H1 (cell line): ENCODE measurements around the gene KLF13. TPM values are rescaled to one million over a fixed set of nuclear protein-coding genes. Genes with fewer than 3 reads are reported as not detected.
A peak's percentile ranks its signal among the peaks of the same experiment; 100 is the strongest.

Experiments
- CTCF ChIA-PET: fragments of 300-600 bp; sonication (Branson Sonifier 250); formaldehyde crosslinking; loops from one replicate; lab custom pipeline; 2021; ENCODE audit not compliant: partially characterized antibody; lab: Charles Lee
- POLR2A ChIA-PET: fragments of 300-600 bp; sonication (Branson Sonifier 250); formaldehyde crosslinking; loops from one replicate; lab custom pipeline; 2021; ENCODE audit warnings: inconsistent platforms; ENCODE audit not compliant: partially characterized antibody; lab: Charles Lee
- DNase-seq, 2 experiments: peaks; one replicate each; pipeline versions ENCODE4 v3.0.0 to v3.0.0-alpha.2; 2010 to 2022; ENCODE audit warnings: low spot score in 2 of 2, low read depth in 1 of 2, mixed read lengths in 1 of 2
- FAIRE-seq: peaks from 2 replicates; lab custom pipeline; 2011; peaks lifted over from hg19 to GRCh38; lab: Jason Lieb, UNC
- H2AFZ ChIP-seq: 2 replicates; pipeline ENCODE4 v1.8.1; 2012; ENCODE audit warnings: low read length, inconsistent platforms
- H2AK5ac ChIP-seq: 2 replicates; pipeline ENCODE4 v1.6.1; 2013; ENCODE audit warnings: low read depth, low read length
- H2BK120ac ChIP-seq: replicated peaks from 2 replicates; pipeline ENCODE3; 2013; ENCODE audit warnings: low read depth, low read length, inconsistent platforms
- H2BK12ac ChIP-seq: 2 replicates; pipeline ENCODE4 v1.6.1; 2013; ENCODE audit warnings: low read depth, low read length
- H2BK15ac ChIP-seq: 2 replicates; pipeline ENCODE4 v1.6.1; 2013; ENCODE audit warnings: low read length
- H2BK20ac ChIP-seq: 2 replicates; pipeline ENCODE4 v1.6.1; 2013; ENCODE audit warnings: low read length
- H2BK5ac ChIP-seq: 2 replicates; pipeline ENCODE4 v1.6.1; 2013; ENCODE audit warnings: low read depth, low read length
- H3K14ac ChIP-seq: 2 replicates; pipeline ENCODE4 v1.6.1; 2013; ENCODE audit warnings: inconsistent platforms; ENCODE audit not compliant: insufficient read length
- H3K18ac ChIP-seq: 2 replicates; pipeline ENCODE4 v1.6.1; 2013; ENCODE audit warnings: low read length; ENCODE audit errors: extremely low read depth
- H3K23ac ChIP-seq: 2 replicates; pipeline ENCODE4 v1.6.1; 2013; ENCODE audit warnings: inconsistent platforms; ENCODE audit not compliant: insufficient read length
- H3K23me2 ChIP-seq: 2 replicates; pipeline ENCODE4 v1.6.1; 2013; ENCODE audit warnings: low read depth, low read length
- H3K27ac ChIP-seq: 2 replicates; pipeline ENCODE4 v1.6.1; 2011; ENCODE audit warnings: low read depth, low read length, inconsistent platforms
- H3K27me3 ChIP-seq, 4 experiments: replicated peaks in 1 of 4; 1 replicate in 1 of 4; 2 replicates in 3 of 4; pipeline versions ENCODE4 v1.6.1 to v1.8.1; 2011 to 2013; ENCODE audit warnings: low read length in 3 of 4, mild to moderate bottlenecking in 3 of 4, inconsistent platforms in 2 of 4, mixed read lengths in 2 of 4, moderate library complexity in 1 of 4; ENCODE audit not compliant: control insufficient read depth in 3 of 4, insufficient read depth in 3 of 4; ENCODE audit errors: extremely low read depth in 1 of 4
- H3K36me3 ChIP-seq, 4 experiments: 2 replicates each; pipeline versions ENCODE4 v1.6.1 to v1.8.1; 2011 to 2013; ENCODE audit warnings: mild to moderate bottlenecking in 4 of 4, low read length in 3 of 4, moderate library complexity in 2 of 4, control low read depth in 1 of 4, inconsistent platforms in 1 of 4; ENCODE audit not compliant: insufficient read depth in 4 of 4, control insufficient read depth in 2 of 4
- H3K4ac ChIP-seq: replicated peaks from 2 replicates; pipeline ENCODE3; 2013; ENCODE audit warnings: low read length, low read depth, mixed read lengths, inconsistent platforms; ENCODE audit not compliant: insufficient read length
- H3K4me1 ChIP-seq, 4 experiments: replicated peaks in 1 of 4; 1 replicate in 1 of 4; 2 replicates in 3 of 4; pipeline versions ENCODE4 v1.6.1 to v1.8.1; 2011 to 2013; ENCODE audit warnings: low read length in 3 of 4, inconsistent platforms in 2 of 4, mixed read lengths in 1 of 4; ENCODE audit not compliant: insufficient read depth in 4 of 4, control insufficient read depth in 3 of 4
- H3K4me2 ChIP-seq, 2 experiments: 2 replicates each; pipeline versions ENCODE4 v1.6.1 to v1.8.1; 2011 to 2013; ENCODE audit warnings: low read depth in 2 of 2, low read length in 2 of 2, control low read depth in 1 of 2, inconsistent platforms in 1 of 2, mild to moderate bottlenecking in 1 of 2; ENCODE audit not compliant: insufficient read depth in 1 of 2
- H3K4me3 ChIP-seq, 4 experiments: fragments of 200-600, 300-600 bp in 1 of 4; sonication (generic), shearing (Covaris generic), sonication (Bioruptor Twin) in 1 of 4; 2 replicates each; pipeline versions ENCODE4 v1.5.1 to v1.8.1; 2011 to 2016; ENCODE audit warnings: low read length in 4 of 4, low read depth in 3 of 4, control low read depth in 2 of 4, inconsistent platforms in 2 of 4, mild to moderate bottlenecking in 2 of 4, mixed read lengths in 1 of 4, moderate library complexity in 1 of 4; ENCODE audit not compliant: insufficient read depth in 2 of 4; ENCODE audit errors: extremely low read depth in 1 of 4
- H3K56ac ChIP-seq: replicated peaks from 2 replicates; pipeline ENCODE3; 2013; ENCODE audit warnings: low read depth, mild to moderate bottlenecking, mixed read lengths, low read length, inconsistent platforms; ENCODE audit not compliant: insufficient read length
- H3K79me1 ChIP-seq: 2 replicates; pipeline ENCODE4 v1.6.1; 2013; ENCODE audit warnings: low read depth, low read length, control low read depth
- H3K79me2 ChIP-seq, 2 experiments: 2 replicates each; pipeline versions ENCODE4 v1.6.1 to v1.8.1; 2012 to 2013; ENCODE audit warnings: low read length in 2 of 2, mild to moderate bottlenecking in 2 of 2, inconsistent platforms in 1 of 2; ENCODE audit not compliant: insufficient read depth in 2 of 2, control insufficient read depth in 1 of 2
- H3K9ac ChIP-seq, 4 experiments: replicated peaks in 1 of 4; 1 replicate in 1 of 4; 2 replicates in 3 of 4; pipeline versions ENCODE4 v1.6.1 to v1.8.1; 2011 to 2013; ENCODE audit warnings: low read depth in 3 of 4, low read length in 3 of 4, control low read depth in 2 of 4, mild to moderate bottlenecking in 2 of 4, moderate library complexity in 2 of 4, inconsistent platforms in 1 of 4; ENCODE audit errors: extremely low read depth in 1 of 4
- H3K9me3 ChIP-seq, 2 experiments: 2 replicates each; pipeline versions ENCODE4 v1.6.1 to v1.8.1; 2012 to 2013; ENCODE audit warnings: mild to moderate bottlenecking in 2 of 2, moderate library complexity in 2 of 2, control low read depth in 1 of 2, inconsistent platforms in 1 of 2, low read depth in 1 of 2, low read length in 1 of 2, mixed read lengths in 1 of 2; ENCODE audit not compliant: insufficient read depth in 2 of 2
- H4K20me1 ChIP-seq, 2 experiments: replicated peaks in 1 of 2; 2 replicates each; pipeline versions ENCODE3 to v1.8.1; 2011 to 2013; ENCODE audit warnings: inconsistent platforms in 2 of 2, low read length in 2 of 2, mild to moderate bottlenecking in 1 of 2; ENCODE audit not compliant: insufficient read depth in 2 of 2, control insufficient read depth in 1 of 2
- H4K5ac ChIP-seq: 2 replicates; pipeline ENCODE4 v1.6.1; 2013; ENCODE audit warnings: low read length, low read depth, mixed read lengths, inconsistent platforms; ENCODE audit not compliant: insufficient read length
- H4K8ac ChIP-seq: 2 replicates; pipeline ENCODE4 v1.8.0; 2013; ENCODE audit warnings: mild to moderate bottlenecking, moderate library complexity, low read length, inconsistent platforms; ENCODE audit not compliant: insufficient read depth; ENCODE audit errors: extremely low read depth
- H4K91ac ChIP-seq: replicated peaks from 2 replicates; pipeline ENCODE3; 2013; ENCODE audit warnings: low read length, mixed read lengths, inconsistent platforms; ENCODE audit not compliant: insufficient read length
- CBX5 ChIP-seq: fragments of 300-800, 300-1000 bp; sonication (generic); IDR thresholded peaks from 2 replicates; pipeline ENCODE4 v1.7.1; 2016; ENCODE audit warnings: antibody characterized with exemption, low read length, low read depth
- CTCF ChIP-seq, 3 experiments: IDR thresholded peaks; 1 replicate in 2 of 3; 2 replicates in 1 of 3; pipeline versions ENCODE4 v1.5.1 to v1.6.1; 2011; ENCODE audit warnings: low read length in 3 of 3, mild to moderate bottlenecking in 3 of 3, inconsistent platforms in 2 of 3, low read depth in 1 of 3, moderate library complexity in 1 of 3; ENCODE audit not compliant: insufficient read depth in 1 of 3; ENCODE audit errors: control extremely low read depth in 1 of 3
- GABPA ChIP-seq: IDR thresholded peaks from 2 replicates; pipeline ENCODE4 v1.6.1; 2011; ENCODE audit warnings: mild to moderate bottlenecking, low read length, moderate library complexity, borderline replicate concordance; ENCODE audit not compliant: insufficient read depth
- PHF8 ChIP-seq: fragments of 200-600 bp; sonication (generic); conservative IDR thresholded peaks from 2 replicates; pipeline ENCODE4 v1.7.1; 2012; ENCODE audit warnings: low read depth, mild to moderate bottlenecking, inconsistent platforms, low read length, moderate library complexity
- SIX5 ChIP-seq: IDR thresholded peaks from 2 replicates; pipeline ENCODE4 v1.6.1; 2011; ENCODE audit warnings: mild to moderate bottlenecking, low read depth, low read length
- TAF7 ChIP-seq: optimal IDR thresholded peaks from 2 replicates; pipeline ENCODE3; 2011; ENCODE audit warnings: low read depth, mild to moderate bottlenecking, inconsistent platforms, low read length, moderate library complexity, borderline replicate concordance
- WGBS, 2 experiments: shearing (Covaris generic) in 1 of 2; methylation state at CpG; one replicate each; pipeline versions ENCODE4 v1.1.6 to v1.1.7; 2013 to 2015; ENCODE audit warnings: low lambda C conversion rate in 2 of 2, mixed read lengths in 2 of 2, inconsistent platforms in 1 of 2, low coverage in 1 of 2, missing lambda C conversion rate in 1 of 2; ENCODE audit not compliant: insufficient replicate concordance in 2 of 2, insufficient coverage in 1 of 2, insufficient read length in 1 of 2; ENCODE audit errors: extremely low coverage in 1 of 2, missing lambda C conversion rate in 1 of 2; 5-methylcytosine and 5-hydroxymethylcytosine counted together
- polyA plus RNA-seq, 7 experiments: library from polyadenylated mRNA; depleted of rRNA in 3 of 7; stranded (reverse) in 5 of 7; unstranded in 2 of 7; fragments of >200 nt in 5 of 7; fragments of 200-250 nt in 2 of 7; gene quantifications; 1 replicate in 5 of 7; 2 replicates in 1 of 7; 4 replicates in 1 of 7; pipeline versions ENCODE4 v1.2.1 to v1.2.3, GENCODE V29; 2011 to 2013; ENCODE audit warnings: missing spikeins in 2 of 7, mixed read lengths in 2 of 7
- total RNA-seq: library from RNA; stranded (reverse); fragmentation: NEBNext Ultra II Directional; extraction: Animal tissue kit (Norgen Biotek cat#: 25700); gene quantifications from 2 replicates; pipeline ENCODE4 v1.2.1, GENCODE V29; 2021
- TF ChIP-seq, protein P1 (sequence below): IDR thresholded peaks from 2 replicates; pipeline ENCODE4 v1.6.1; 2012; ENCODE audit warnings: inconsistent platforms

The KLF13 gene
- total and polyA plus RNA-seq, 2 of the 8 experiments (the other 6 are each of a cell fraction or from before 2014, with no cell fraction given), result 18.3 to 33.4 TPM

DNA sequence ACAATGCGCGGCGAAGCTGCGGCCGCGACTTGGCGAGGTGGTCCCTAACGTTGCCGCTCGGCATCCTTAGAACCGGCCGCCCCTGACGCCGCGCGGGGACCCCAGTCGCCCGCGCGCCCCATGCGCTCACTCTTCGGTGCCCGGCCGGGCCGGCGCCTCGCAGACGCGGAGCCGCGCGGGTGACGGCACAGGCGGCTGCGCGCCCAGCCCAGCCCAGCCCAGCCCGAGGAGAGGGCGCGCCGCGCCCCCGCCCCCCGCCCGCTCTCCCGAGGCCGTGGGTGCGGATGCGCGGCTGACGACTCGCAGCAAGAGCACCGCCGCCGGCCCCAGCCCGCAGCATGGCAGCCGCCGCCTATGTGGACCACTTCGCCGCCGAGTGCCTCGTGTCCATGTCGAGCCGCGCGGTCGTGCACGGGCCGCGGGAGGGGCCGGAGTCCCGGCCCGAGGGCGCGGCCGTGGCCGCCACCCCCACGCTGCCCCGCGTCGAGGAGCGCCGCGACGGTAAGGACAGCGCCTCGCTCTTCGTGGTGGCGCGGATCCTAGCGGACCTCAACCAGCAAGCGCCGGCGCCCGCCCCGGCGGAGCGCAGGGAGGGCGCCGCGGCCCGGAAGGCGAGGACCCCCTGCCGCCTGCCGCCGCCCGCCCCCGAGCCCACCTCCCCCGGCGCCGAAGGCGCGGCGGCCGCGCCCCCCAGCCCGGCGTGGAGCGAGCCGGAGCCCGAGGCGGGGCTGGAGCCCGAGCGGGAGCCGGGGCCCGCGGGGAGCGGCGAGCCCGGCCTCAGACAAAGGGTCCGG is 437 bp downstream of the KLF13 start:
- Histone ChIP-seq H3K14ac (no peak overlapping the region), H2BK12ac (no peak overlapping the region), H3K79me1 (peaks cover 14% of the 10 kb centered on the region), H3K56ac (no peak overlapping the region), H3K9ac (peak overlapping the region in 3 of 4 experiments; percentile 25 to 52 (median 50); a peak in 3 of 7 replicates), H4K5ac (no peak overlapping the region), H3K4me2 (peak overlapping the region; percentile 73 to 80), H3K9me3 (no peaks in the 10 kb centered on the region), H2BK15ac (no peak overlapping the region), H2BK20ac (no peak overlapping the region), H2BK120ac (no peak overlapping the region), H3K4me1 (peaks cover 3 to 17% (median 9%) of the 10 kb centered on the region in 4 experiments), H4K91ac (no peak overlapping the region), H3K79me2 (peaks cover 3 to 26% of the 10 kb centered on the region in 2 experiments), H3K36me3 (no peaks in the 10 kb centered on the region), H3K4me3 (peak overlapping the region; percentile 57 to 83 (median 69)), H4K20me1 (peaks cover 19 to 21% of the 10 kb centered on the region in 2 experiments), H2BK5ac (no peak overlapping the region), H3K4ac (no peak overlapping the region), H3K23me2 (peaks cover 15% of the 10 kb centered on the region; the same call in 1 of the 2 replicates), H3K18ac (peak overlapping the region; percentile 60; the same call in 1 of the 2 replicates), H3K27me3 (peaks cover 0 to 7% (median 3%) of the 10 kb centered on the region in 4 experiments; a peak in 3 of 7 replicates), H4K8ac (peak overlapping the region; percentile 73), H2AFZ (no peak overlapping the region), H3K27ac (no peak overlapping the region), H2AK5ac (no peak overlapping the region), H3K23ac (no peak overlapping the region)
- FAIRE-seq, result no peak
- POLR2A ChIA-PET, result interaction anchor here (1.0 to 2.0 kb wide), 5 partner anchors 15 to 38 kb away, joined by 3 to 7 read pairs (median 5); no protein-coding TSS in a partner anchor
- 1% methylated on average over 49 of the region's 130 CpGs; no CpG with 5 or more reads in 1 of the 2 experiments for WGBS, 2 experiments
- no peak for DNase-seq
- CTCF ChIA-PET, result interaction anchor here (0.8 to 1.0 kb wide), 2 partner anchors 68 to 161 kb away, joined by 3 read pairs; no protein-coding TSS in a partner anchor
- TF ChIP-seq, protein P1, sequence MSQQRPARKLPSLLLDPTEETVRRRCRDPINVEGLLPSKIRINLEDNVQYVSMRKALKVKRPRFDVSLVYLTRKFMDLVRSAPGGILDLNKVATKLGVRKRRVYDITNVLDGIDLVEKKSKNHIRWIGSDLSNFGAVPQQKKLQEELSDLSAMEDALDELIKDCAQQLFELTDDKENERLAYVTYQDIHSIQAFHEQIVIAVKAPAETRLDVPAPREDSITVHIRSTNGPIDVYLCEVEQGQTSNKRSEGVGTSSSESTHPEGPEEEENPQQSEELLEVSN, result no peak
- TF ChIP-seq SIX5 (no peak), CTCF (IDR thresholded peaks at IDR 0.05; ENCODE audit: control extremely low read depth in 1 of 3, insufficient read depth in 1 of 3, low read depth in 1 of 3, low read length in 3 of 3) (0 out of 4 replicates have a peak, but pooled peaks of 1 of the 3 experiments have one; percentile 5), PHF8 (peak; percentile 8), TAF7 (no peak), GABPA (0 out of 2 replicates have a peak, but pooled peaks have one; percentile 24), CBX5 (no peak)
